HPDE6-E6E7 (cell line): ENCODE measurements around the gene FAM117A.
"Not testable (repeated sequence)": the region's sequence is repeated elsewhere in the genome, so short reads cannot be mapped to it uniquely, and the experiment has no call there.

Source experiments
- DNase-seq: peaks from one replicate; pipeline ENCODE4 v3.0.0; 2011; ENCODE audit warnings: missing footprints; ENCODE audit errors: extremely low spot score

FAM117A gene

GRCh38 chr17:49677933-49678847, 85.7 kb downstream of the FAM117A start, which contains the start of gene SPOP:
Gene SPOP (minus strand): TSS chr17:49678097. CDS start chr17:49622810, 55,287 bp downstream.
- peak; percentile 95 for DNase-seq

GRCh38 chr17:49677134-49677932, 86.6 kb downstream of the FAM117A start:
- DNase-seq: peak; percentile 99

GRCh38 chr17:49676276-49676868, 87.6 kb downstream of the FAM117A start:
- no peak for DNase-seq

GRCh38 chr17:49674507-49674906, 89.4 kb downstream of the FAM117A start:
- DNase-seq: no peak

GRCh38 chr17:49673679-49674078, 90.3 kb downstream of the FAM117A start:
- not testable (repeated sequence) for DNase-seq

GRCh38 chr17:49670641-49671040, 93.3 kb downstream of the FAM117A start:
- no peak for DNase-seq

GRCh38 chr17:49670002-49670401, 93.9 kb downstream of the FAM117A start:
- no peak for DNase-seq

- no peak for DNase-seq
These were observed 96.1 kb downstream of the FAM117A start for GRCh38 chr17:49667854-49668253.

GRCh38 chr17:49664706-49665211, 99.2 kb downstream of the FAM117A start:
- no peak for DNase-seq
